Sigmoid colon (tissue), 4 donors: ENCODE results near the gene CHKA.

Experiments
- CTCF ChIP-seq, 4 experiments: fragments of 450-650 bp in 3 of 4; fragments of 200-600 bp in 1 of 4; IDR thresholded peaks; one replicate each; pipeline ENCODE4 v1.5.1; 2016 to 2019; ENCODE audit warnings: antibody characterized with exemption in 4 of 4, mild to moderate bottlenecking in 3 of 4, moderate library complexity in 2 of 4
- POLR2AphosphoS5 ChIP-seq, 4 donors: sonication (generic); formaldehyde crosslinking; IDR thresholded peaks; one replicate each; pipeline ENCODE4 v1.6.1; 2017; ENCODE audit warnings: antibody characterized with exemption in 4 of 4

- TF ChIP-seq CTCF (IDR thresholded peaks at IDR 0.05) (no peak), POLR2AphosphoS5 (IDR thresholded peaks at IDR 0.05) (peak in 1 of 4 donors; percentile 27)
Observed at GRCh38 chr11:68128682-68129327, 7.6 kb upstream of the CHKA start.
